ENCODE data around the gene KRT15.

The KRT15 gene

DNA sequence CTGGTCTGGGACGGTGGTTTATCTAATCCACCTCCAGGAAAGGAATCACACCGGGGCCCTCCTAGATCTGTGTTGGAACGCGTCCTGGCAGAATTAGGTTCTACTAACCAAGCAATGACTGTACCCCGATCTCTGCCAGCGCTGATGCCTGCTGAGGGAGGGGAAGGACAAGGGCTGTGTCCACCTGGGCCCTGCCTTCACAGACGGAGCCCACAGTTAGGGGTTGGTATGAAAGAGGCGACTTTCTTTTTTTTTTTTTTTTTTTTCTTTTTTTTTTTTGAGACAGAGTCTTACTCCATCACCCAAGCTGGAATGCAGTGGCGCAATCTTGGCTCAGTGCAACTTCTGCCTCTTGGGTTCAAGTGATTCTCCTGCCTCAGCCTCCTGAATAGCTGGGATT is 19.3 kb upstream of the KRT15 start:
- no peak for DNase-seq (ENCODE audit: low spot score)
- no peak for TF ChIP-seq CTCF (IDR thresholded peaks at IDR 0.05)
- H3K27ac ChIP-seq, result no peak overlapping the region
- no peak overlapping the region for H3K4me3 ChIP-seq

- Histone ChIP-seq H3K27ac (no peak overlapping the region), H3K4me3 (no peak overlapping the region)
- DNase-seq (ENCODE audit: low spot score), result no peak
- TF ChIP-seq CTCF (IDR thresholded peaks at IDR 0.05), result no peak
Measured at GRCh38 chr17:41537614-41537954, 18.9 kb upstream of the KRT15 start.

- TF ChIP-seq CTCF (IDR thresholded peaks at IDR 0.05), result no peak
- no peak overlapping the region for H3K4me3 ChIP-seq
- no peak for DNase-seq (ENCODE audit: low spot score)
- H3K27ac ChIP-seq, result no peak overlapping the region
Measured at GRCh38 chr17:41536741-41537613, 18.3 kb upstream of the KRT15 start.

- DNase-seq (ENCODE audit: low spot score), result no peak
- no peak for TF ChIP-seq CTCF (IDR thresholded peaks at IDR 0.05)
- no peak overlapping the region for H3K4me3 ChIP-seq
- H3K27ac ChIP-seq, result no peak overlapping the region
Measured at GRCh38 chr17:41535764-41536481, 17.2 kb upstream of the KRT15 start.

DNA sequence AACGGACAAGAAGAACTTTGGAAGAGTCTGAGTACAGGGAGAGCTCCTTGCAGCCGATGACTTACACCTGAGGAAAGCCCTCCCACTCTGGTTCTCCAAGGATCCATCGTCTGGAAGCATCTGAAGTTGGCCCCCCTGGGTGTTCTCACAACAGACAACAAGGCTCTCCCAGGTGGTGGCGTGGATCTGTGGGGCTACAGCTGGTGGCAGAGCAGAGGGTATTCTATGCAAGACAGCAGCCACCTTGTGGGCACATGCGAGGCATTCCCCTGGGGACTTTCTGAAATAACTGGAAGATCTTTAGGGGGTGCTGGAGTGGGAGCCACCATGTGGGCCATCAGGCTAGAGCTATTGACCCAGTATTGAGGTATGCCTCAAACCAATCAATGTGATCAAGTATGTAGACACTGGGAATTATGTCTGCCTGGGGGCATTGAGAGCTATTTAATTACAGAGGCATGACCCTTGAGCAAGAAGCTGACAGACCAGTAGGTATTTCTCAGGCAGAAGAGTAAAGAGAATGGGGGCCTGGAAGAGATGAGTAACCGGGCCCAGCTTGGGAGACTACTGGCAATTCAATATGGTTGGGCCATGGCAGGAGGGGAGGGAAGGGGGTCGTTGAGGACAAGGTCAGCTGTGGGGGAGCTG is 16.3 kb upstream of the KRT15 start:
- TF ChIP-seq CTCF (IDR thresholded peaks at IDR 0.05), result no peak
- Histone ChIP-seq H3K27ac (no peak overlapping the region), H3K4me3 (no peak overlapping the region)
- no peak for DNase-seq (ENCODE audit: low spot score)

DNA sequence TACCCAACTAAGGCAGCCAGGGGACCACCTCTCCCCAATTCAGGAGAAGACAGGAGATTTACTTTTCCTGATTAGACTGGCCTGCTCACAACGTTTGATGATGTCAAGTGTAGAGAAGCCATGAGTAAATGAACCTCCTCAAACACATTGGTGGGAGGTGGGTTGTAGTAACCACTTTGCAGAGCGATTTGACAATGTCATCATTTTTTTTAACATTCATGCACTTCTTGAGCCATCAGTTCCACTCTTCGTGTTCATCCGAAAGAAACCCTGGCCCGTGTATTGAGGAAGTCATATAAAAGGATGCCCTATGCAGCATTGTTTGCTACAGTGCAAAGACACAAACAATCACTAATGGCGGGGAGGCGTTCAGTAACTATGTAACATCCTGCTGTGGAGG is 14.9 kb upstream of the KRT15 start:
- TF ChIP-seq CTCF (IDR thresholded peaks at IDR 0.05), result no peak

More for the DNA sequence above, 14.9 kb upstream of the KRT15 start:
- Histone ChIP-seq H3K4me3 (no peak overlapping the region), H3K27ac (no peak overlapping the region)
- no peak for DNase-seq (ENCODE audit: low spot score)

Data from coronary artery (tissue), 2 donors.